SK-N-MC (cell line): Measurements from ENCODE around the gene HDC.

Source experiments
- DNase-seq: peaks from one replicate; pipeline ENCODE4 v3.0.0-alpha.2; 2011; ENCODE audit warnings: low read depth, low spot score
- H3K27ac ChIP-seq: fragments of 200-600 bp; sonication (generic); 2 replicates; pipeline ENCODE4 v1.5.1; 2016; ENCODE audit warnings: mixed run types
- H3K36me3 ChIP-seq: fragments of 200-600 bp; sonication (generic); 2 replicates; pipeline ENCODE4 v1.6.1; 2017; ENCODE audit warnings: antibody characterized with exemption, low read length, mixed read lengths; ENCODE audit not compliant: insufficient read depth
- H3K4me3 ChIP-seq: fragments of 200-600 bp; sonication (generic); 2 replicates; pipeline ENCODE4 v1.5.1; 2016
- H3K9ac ChIP-seq: fragments of 200-600 bp; sonication (generic); 2 replicates; pipeline ENCODE4 v1.8.0; 2017; ENCODE audit warnings: mixed run types, mixed read lengths; ENCODE audit not compliant: insufficient read length
- H3K9me3 ChIP-seq: fragments of 200-600 bp; sonication (generic); 2 replicates; pipeline ENCODE4 v1.6.1; 2017; ENCODE audit warnings: low read depth, mild to moderate bottlenecking, antibody characterized with exemption, low read length, moderate library complexity, mixed read lengths
- EZH2 ChIP-seq: fragments of 200-600 bp; sonication (generic); IDR thresholded peaks from one replicate; pipeline ENCODE4 v1.6.1; 2017; ENCODE audit warnings: antibody characterized with exemption
- FOXP2 ChIP-seq: optimal IDR thresholded peaks from 2 replicates; pipeline ENCODE3; 2011; ENCODE audit warnings: mild to moderate bottlenecking, moderate library complexity; ENCODE audit not compliant: insufficient read depth; ENCODE audit errors: extremely low read length, control extremely low read depth
- POLR2AphosphoS5 ChIP-seq: IDR thresholded peaks from 2 replicates; pipeline ENCODE4 v1.6.1; 2012; ENCODE audit warnings: mild to moderate bottlenecking, low read depth, low read length, borderline replicate concordance

The HDC gene

GRCh38 chr15:50248994-50249582, 16.4 kb downstream of the HDC start:
- Histone ChIP-seq H3K9me3 (no peaks in the 10 kb centered on the region), H3K36me3 (no peaks in the 10 kb centered on the region), H3K9ac (no peak overlapping the region), H3K4me3 (no peak overlapping the region), H3K27ac (no peak overlapping the region)
- TF ChIP-seq EZH2 (no peak), FOXP2 (no peak), POLR2AphosphoS5 (no peak)
- DNase-seq = no peak

- Histone ChIP-seq H3K9ac (no peak overlapping the region), H3K9me3 (no peaks in the 10 kb centered on the region), H3K36me3 (no peaks in the 10 kb centered on the region), H3K27ac (no peak overlapping the region), H3K4me3 (no peak overlapping the region)
- TF ChIP-seq EZH2 = no peak
- no peak for TF ChIP-seq FOXP2
- no peak for TF ChIP-seq POLR2AphosphoS5
- DNase-seq = no peak
Observed at GRCh38 chr15:50247819-50248655, 17.5 kb downstream of the HDC start.

GRCh38 chr15:50246631-50247030, 18.9 kb downstream of the HDC start:
- no peaks in the 10 kb centered on the region for H3K36me3 ChIP-seq
- H3K9ac ChIP-seq = no peak overlapping the region
- H3K9me3 ChIP-seq = no peaks in the 10 kb centered on the region
- H3K27ac ChIP-seq = no peak overlapping the region
- no peak overlapping the region for H3K4me3 ChIP-seq
- no peak for TF ChIP-seq EZH2
- TF ChIP-seq POLR2AphosphoS5 = no peak
- TF ChIP-seq FOXP2 = no peak
- DNase-seq = no peak

GRCh38 chr15:50244959-50245624, 20.4 kb downstream of the HDC start:
- Histone ChIP-seq H3K36me3 (no peaks in the 10 kb centered on the region), H3K9me3 (no peaks in the 10 kb centered on the region), H3K4me3 (no peak overlapping the region), H3K9ac (no peak overlapping the region), H3K27ac (no peak overlapping the region)
- TF ChIP-seq POLR2AphosphoS5 (no peak), FOXP2 (no peak), EZH2 (no peak)
- DNase-seq = no peak

- TF ChIP-seq POLR2AphosphoS5 (no peak), EZH2 (no peak), FOXP2 (no peak)
- Histone ChIP-seq H3K27ac (no peak overlapping the region), H3K4me3 (no peak overlapping the region), H3K9me3 (no peaks in the 10 kb centered on the region), H3K36me3 (no peaks in the 10 kb centered on the region), H3K9ac (no peak overlapping the region)
- DNase-seq = no peak
Observed at GRCh38 chr15:50244153-50244552, 21.4 kb downstream of the HDC start.

- TF ChIP-seq EZH2 = no peak
- DNase-seq = no peak
- no peaks in the 10 kb centered on the region for H3K9me3 ChIP-seq
- H3K27ac ChIP-seq = no peak overlapping the region
- H3K36me3 ChIP-seq = no peaks in the 10 kb centered on the region
- no peak overlapping the region for H3K9ac ChIP-seq
- H3K4me3 ChIP-seq = no peak overlapping the region
Observed at GRCh38 chr15:50241684-50242450, 23.7 kb downstream of the HDC start.

- no peak for TF ChIP-seq FOXP2
- no peak for TF ChIP-seq EZH2
- TF ChIP-seq POLR2AphosphoS5 = no peak
- no peak for DNase-seq
Observed at GRCh38 chr15:50238255-50238654, 27.3 kb downstream of the HDC start.

GRCh38 chr15:50236433-50236832, 29.1 kb downstream of the HDC start:
- H3K4me3 ChIP-seq = no peak overlapping the region
- H3K27ac ChIP-seq = no peak overlapping the region
- no peaks in the 10 kb centered on the region for H3K36me3 ChIP-seq
- DNase-seq = no peak
- no peak overlapping the region for H3K9ac ChIP-seq
- no peak for TF ChIP-seq POLR2AphosphoS5
- H3K9me3 ChIP-seq = no peaks in the 10 kb centered on the region

More at GRCh38 chr15:50238255-50238654, 27.3 kb downstream of the HDC start:
- no peak overlapping the region for H3K27ac ChIP-seq
- no peaks in the 10 kb centered on the region for H3K36me3 ChIP-seq
- no peak overlapping the region for H3K9ac ChIP-seq
- no peak overlapping the region for H3K4me3 ChIP-seq
- no peaks in the 10 kb centered on the region for H3K9me3 ChIP-seq
